NCI-H345 (cell line): ENCODE data around the gene MYBPH.

ENCODE experiments used
- DNase-seq: peaks from one replicate; lab custom pipeline; 2025; lab: John Stamatoyannopoulos, UW

The MYBPH gene

GRCh38 chr1:203178821-203179666 lies 3.4 kb upstream of the MYBPH start:
- DNase-seq = no peak

DNA sequence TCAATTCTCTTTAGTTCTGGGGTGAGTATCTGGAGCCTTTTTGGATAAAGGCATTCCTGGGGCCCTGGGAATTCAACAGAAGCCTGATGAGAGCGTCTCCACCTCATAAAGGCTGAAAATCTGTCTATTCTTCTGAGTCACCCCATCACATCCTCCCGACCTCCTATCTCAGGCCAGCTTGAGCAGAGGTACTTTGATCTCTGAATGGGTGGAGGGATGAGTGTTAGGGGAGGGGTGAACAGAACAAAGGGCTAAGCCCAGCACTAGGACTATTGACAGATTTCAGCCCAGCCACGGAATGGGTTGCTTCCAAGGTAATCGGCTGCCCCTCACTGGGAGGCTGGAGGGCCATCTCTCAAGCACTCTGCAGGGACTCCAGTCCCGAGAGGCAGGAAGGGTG lies 2.5 kb upstream of the MYBPH start:
- no peak for DNase-seq

DNA sequence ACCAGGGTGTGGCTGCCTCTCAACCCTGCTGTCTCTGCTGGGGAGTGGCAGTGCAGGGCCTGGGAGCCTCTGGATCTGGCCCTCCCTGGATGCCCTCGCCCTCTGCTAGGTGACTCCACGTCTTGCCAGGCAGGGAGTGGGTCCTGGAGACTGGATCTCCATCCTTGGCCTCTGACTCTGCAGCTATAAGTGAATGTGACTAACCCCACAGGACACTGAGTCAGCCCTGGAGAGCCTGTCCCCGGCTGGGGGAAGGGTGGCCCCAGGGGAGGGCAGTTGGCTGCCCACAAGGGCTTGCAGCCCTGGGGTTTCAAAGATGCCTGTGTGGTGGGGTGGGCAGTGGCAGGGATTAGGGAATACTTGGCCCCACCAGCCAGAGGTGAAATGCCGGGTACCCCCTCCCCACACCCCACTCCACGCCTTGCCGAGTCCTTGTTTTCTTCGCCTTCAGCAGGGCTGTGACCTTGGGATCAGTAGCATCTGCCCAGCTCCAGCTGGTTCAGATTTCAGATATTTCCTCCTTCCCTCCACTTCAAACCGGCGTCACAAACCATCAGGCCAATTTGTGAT lies 1.9 kb upstream of the MYBPH start:
- no peak for DNase-seq

- DNase-seq = no peak
Measured at GRCh38 chr1:203177036-203177405, 1.4 kb upstream of the MYBPH start.

- DNase-seq = no peak
Measured at GRCh38 chr1:203176273-203177035, 828 bp upstream of the MYBPH start.

DNA sequence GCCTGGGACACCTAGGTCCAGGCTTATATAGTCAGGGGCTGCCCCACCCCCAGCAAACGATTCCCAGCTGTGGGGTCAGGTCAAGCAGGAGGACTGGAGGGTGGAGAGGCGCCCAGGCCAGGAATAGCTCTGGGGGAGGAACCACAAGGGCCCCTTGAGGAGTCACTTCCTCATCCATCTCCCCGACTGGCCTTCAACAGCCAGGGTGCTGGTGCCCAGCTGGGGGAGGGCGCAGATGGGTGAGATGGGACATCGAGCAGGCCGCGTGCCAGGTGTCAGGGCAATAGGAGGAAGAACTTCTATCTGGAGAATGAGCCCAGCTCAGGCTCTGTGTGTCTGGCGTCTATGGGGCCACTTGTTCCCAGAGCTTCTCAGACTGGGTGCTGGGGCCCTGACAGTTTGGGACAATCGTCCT lies 208 bp upstream of the MYBPH start:
- no peak for DNase-seq

DNA sequence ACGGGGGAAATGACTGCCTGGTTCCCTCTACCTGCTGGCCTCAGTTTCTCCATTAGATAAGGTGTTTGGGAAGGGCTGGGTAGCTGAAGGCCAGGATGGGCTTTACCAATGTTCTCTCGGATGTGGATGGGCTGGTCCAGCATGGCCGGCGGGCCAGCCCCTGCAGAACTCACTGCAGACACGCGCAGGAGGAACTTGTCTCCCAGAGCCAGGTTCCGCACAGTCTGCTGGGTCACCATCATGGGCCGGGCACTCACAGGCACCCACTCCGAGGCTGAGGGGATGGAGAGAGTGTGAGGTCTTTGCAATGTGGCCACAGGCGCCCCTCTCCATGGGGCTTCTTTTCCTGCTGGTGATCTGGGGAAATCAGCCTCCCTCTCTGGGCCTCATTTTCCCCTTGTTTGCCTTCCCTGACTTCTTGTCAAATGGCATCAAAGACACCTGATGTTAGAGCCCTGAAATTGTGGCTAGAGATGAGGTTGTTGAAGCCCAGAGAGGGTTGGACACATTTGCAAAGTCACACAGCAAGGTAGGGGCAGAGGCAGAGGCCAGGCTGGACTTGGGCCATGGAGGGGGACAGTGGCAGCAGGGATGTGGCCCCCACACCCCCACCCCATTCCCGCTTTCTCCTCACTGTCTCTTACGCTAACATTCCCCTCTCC lies 1.2 kb downstream of the MYBPH start:
- DNase-seq = no peak

DNA sequence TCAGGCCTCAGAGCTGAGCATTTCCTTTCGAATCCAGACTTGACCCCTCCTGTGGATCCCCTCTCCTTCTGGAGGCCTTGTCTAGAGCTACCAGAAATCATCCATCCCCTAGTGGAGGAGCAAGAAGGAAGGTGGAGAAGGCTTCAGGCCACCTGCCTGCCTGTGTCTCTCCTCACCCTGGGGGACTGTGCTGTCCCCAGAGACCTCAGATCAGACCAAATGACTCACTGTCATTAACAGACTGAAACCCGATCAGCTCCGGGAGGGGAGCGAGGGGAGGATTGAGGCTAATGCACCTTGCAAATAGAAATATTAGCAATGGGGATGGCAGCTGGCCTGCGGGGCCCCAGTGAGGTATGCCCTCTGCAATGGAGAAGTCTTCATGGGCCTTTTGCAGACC lies 2.1 kb downstream of the MYBPH start:
- DNase-seq = peak; percentile 40

- no peak for DNase-seq
Measured at GRCh38 chr1:203173011-203173555, 2.5 kb downstream of the MYBPH start.

GRCh38 chr1:203172184-203173010 lies 3.2 kb downstream of the MYBPH start:
- DNase-seq = peak; percentile 57

DNA sequence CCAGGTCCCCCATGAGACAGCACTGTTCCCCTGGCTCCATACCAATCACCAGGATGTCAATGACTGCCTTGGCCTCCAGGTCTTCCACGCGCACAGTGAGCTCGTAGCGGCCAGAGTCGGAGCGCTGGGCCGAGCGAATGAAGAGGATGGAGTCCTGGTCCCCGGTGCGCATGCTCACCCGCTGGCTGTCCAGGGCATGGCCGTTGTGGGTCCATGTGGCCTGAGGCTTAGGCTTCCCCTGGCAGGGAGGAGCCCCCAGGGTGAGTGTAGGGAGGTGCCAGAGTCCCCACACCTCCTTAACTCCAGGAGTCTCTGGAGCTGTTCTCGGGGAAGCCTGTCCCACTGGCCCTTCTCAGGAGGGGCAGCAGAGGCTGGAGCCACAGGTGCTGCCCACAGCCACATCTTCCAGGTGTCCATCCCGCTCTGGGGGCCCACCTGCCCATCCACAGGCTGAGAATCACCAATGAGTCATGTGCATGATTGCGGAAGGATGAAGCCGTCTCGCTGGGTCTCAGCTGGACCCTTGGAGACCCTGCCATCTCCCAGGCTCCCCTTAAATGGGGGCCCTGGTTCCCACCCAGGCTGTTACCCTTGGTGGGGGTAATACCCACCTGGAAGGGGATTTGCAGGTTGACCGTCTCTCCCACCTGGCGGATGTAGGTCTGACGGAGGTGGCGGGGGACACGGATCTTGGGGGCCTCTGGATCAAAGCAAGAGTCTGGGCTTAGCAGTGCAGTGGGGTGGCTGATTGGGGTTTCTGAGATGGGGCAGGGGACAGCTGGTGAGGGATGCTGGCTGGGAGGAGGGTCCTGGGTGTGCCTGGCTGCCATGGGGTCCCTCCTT lies 4.1 kb downstream of the MYBPH start:
- no peak for DNase-seq

GRCh38 chr1:203170625-203171330 lies 4.8 kb downstream of the MYBPH start:
- no peak for DNase-seq

GRCh38 chr1:203169770-203170520 lies 5.7 kb downstream of the MYBPH start:
- no peak for DNase-seq

DNA sequence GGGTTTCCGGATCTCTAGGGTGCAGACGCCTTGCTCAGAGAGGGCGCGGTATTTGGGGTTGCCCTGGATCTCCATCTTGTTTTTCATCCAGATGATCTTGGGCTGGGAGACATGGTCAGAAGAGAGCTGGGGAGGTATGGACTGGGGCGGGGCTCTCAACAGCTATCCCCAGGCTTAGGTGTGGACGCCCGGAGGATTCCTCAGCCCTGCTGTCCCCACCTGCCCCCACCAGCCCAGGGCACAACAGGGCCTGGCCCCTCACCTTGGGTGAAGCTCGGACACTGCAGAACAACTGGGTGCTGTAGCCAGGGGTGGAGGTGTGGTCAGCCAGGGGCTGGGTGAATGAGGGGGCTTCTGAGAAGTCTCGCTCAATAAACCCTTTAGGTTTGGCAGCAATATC lies 6.6 kb downstream of the MYBPH start:
- no peak for DNase-seq

DNA sequence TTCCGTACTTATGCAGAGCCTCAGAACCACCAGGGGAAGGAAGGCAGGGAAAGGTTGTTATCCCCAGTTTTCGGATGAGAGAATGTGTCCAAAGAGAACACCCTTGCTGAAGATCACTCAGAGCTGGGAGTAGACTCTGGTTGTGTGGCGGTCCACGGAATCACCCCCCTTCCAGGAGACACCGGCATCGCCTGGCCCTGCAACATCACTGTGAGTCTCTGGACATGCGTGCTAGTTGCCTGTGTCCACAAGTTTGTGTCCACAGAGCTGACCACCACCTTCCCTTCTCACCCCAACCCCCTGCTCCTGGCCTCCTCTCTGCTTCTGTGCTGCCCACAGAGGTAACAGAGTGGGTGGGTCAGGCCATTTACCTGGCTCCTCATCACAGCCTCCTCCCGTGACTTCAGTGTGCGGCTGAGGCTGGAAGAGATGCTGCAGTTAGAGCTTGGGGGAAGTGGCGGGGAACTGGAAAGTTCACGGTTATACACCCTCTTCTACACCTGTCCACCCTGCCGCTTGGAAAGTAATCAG lies 7.3 kb downstream of the MYBPH start:
- DNase-seq = no peak

- DNase-seq = no peak
Measured at GRCh38 chr1:203167913-203168200, 7.8 kb downstream of the MYBPH start.

DNA sequence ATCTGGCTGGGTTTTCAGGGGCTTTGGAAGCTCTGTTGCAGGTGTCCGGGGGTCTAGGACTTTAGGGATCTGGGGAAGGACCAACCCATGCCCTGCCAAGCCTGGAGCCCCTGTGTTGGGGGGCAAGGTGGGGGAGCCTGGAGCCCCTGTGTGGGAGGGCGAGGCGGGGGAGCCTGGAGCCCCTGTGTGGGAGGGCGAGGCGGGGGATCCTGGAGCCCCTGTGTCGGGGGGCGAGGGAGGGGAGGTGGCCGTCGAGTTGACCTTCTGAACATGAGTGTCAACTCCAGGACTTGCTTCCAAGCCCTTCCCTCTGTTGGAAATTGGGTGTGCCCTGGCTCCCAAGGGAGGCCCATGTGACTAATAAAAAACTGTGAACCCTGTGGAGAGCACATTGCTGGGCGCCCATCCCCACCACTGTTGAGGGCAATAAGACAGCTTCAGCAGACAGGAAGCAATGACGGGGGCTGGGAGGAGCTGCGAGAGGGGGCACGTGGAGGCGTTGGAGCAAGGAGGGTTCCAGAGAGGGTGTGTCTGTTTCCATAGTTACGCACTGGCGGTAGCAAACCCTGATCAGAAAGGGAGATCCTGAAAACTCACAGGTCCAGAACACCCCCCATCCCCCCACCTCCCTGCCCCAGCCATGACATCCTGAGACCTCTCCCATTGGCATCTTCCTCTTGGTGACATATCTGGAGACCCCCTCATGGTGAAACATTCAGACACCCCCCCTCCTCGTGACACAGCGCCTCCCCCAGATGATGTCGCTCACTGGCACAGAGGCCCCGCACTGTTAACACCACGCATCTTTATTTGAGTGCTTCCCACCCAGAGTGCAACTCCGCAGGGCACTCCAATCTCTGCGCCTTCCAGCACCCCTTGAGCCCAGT lies 8.4 kb downstream of the MYBPH start:
- no peak for DNase-seq
